CD4-positive, alpha-beta T cell treated with Interleukin-4 for 4 hours (primary cell): Measurements from ENCODE around the gene FRY.

Experiments used
- DNase-seq: peaks from one replicate; pipeline ENCODE4 v3.0.0-alpha.2; 2020

The FRY gene

DNA sequence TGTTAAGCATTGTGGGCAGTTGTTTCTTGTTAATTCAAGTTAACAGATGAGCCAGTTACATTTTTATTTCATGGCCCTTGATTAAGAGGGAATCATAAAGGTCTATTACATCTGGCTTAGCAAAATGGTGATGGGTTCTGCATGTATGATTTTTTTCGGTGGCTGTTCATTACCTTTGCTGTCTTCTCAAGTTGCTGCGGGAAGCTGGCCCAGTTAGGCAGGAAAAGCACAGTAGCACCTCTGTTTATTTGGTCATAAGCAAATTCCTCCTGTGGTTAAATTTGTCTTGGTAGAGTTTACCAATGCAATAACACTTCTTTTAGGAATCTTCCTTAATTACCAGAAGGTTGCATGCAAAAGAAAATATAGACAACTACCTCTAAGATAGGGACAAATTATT is 104.5 kb downstream of the FRY start:
- no peak for DNase-seq

DNA sequence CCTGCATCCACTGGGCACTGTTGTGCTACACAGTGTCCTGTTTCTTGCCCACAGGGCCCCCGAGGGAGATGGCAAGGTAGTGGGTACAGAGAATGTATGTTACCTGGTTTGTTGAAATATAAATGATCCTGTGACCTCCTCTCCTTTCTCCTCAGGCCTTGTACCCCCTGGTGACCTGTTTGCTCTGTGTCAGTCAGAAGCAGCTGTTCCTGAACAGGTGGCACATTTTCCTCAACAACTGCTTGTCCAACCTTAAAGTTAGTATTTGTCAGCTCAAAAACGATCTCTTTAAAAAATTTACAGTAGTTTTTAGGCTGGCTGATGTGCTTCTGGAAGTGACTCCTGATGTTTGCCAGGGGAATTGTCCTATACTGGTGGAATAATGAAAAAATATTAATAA is 105.1 kb downstream of the FRY start:
- DNase-seq, result no peak

DNA sequence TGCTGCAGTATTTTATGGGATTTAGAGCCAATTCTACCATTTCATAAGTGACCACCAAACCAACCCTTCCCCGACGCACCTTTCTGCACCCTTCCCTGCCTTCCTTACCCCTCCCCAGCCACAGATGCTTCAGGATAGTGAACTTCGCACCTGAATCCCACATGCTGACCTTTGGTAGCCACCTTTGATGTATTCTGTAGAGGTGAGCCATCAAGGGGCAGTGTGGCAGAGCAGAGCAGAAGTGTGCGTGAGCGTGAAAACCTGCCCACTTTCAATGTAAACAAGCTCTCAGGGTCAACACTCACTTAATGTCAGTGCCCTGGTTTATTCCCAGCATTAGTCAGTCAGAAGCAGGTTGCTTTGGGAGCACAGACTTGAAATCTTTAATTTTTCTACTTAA is 107.7 kb downstream of the FRY start:
- no peak for DNase-seq

DNA sequence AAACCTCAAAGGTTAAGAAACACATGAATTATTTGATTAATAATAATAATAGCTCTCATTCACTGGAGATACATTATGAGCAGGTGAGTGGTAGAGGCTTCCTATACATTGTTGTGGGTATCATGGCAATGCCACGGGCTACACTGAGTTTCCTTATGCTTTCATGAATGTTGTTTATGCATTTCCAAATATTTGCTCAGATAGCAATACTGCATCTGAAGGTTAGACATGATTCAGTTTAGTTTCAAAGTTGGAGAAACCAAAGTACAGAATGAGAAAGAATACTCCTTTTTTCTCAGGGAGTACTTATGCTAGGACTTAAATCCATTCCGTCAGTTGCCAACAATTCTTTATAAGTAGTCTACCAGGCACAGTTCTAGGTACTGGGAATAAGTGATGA is 108.5 kb downstream of the FRY start:
- DNase-seq, result no peak

DNA sequence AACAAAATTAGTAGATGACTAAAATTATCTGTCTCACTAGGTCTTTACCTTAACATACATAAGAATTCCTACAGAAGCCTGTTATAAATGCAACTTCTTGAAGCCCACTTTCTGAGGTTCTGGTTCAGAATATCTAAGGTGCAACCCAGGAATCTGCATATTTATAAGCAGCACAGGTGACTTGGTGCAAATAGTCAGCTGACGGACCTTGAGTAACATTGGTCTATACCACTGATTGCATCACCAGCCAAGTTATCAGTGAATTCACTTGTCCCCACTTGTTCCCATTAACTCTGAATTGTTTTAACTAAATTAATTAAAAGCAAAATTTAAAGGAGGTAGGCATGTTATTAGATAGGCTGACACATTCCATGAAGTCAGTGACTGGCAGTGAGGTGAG is 109.9 kb downstream of the FRY start:
- DNase-seq, result no peak

DNA sequence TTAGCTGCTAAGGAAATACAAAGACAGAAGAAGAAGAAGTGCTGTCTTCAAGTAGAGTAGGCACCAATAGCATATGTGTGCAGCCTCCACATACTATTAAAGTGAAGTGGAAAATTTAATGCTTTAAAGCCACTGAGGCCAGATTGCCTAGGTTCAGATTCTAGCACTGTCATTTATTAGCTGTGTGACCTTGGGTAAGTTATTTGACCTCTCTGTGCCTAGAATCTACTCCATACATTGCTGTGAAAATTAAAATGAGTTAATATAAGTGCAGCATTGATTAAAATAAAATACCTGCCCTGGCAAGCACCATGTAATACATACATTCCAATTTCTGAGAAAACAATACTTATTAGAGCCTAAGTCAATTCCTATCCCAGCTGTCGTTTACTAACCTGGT is 110.5 kb downstream of the FRY start:
- no peak for DNase-seq

DNA sequence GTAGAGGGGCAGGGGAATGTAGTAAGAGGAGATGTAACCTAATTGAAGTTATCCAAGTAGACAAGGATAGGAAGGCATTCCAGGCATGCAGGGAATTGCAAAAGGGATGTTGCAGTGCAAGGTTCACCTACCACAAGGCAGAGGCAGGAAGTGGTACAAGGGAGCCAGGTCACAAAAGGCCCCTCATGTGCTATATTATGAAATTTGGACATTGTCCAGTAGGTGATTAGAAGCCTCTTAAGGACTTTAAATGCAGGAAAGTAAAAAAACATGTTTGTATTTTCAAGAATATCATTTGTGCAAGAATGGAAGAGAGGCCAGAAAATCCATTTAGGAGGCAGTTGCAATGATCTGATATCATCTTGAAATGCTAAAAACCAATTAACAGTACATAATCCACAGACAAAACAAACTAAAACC is 111.4 kb downstream of the FRY start:
- DNase-seq, result no peak

DNA sequence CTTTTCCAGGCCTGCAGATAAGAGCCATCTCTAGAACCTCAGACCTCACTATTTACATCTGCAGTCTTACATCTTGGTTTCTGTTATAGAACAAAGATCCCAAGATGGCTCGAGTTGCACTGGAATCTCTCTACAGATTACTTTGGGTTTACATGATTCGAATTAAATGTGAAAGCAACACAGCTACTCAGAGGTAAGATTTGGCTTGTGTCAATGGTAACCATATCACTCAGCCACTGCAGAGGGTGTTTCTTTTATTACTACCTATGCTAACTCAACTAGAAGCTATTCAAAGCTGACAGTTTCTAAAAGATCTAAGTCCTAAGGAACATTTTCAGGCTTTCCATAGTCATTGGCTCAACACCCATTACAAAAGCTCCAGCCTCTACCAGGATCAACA is 115.6 kb downstream of the FRY start:
- no peak for DNase-seq

DNA sequence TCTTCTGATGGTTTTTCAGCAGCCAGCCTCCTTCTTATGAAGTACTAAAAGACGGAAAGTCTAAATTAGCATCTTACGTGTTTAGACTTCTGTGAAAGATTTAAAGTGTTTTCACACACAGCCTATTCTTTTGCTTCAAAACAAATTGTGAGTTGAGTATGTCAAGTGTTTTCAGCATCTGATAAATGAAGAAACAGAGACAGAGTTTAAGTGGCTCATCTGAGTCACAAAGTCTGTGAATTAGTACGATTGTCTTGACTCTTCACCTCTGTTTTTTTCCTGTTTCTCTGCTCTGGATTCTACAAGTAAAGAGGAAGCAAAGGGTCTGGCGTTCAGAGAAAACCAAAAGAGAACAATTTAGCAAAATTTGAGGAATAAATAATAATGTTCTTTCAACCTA is 116.4 kb downstream of the FRY start:
- no peak for DNase-seq

DNA sequence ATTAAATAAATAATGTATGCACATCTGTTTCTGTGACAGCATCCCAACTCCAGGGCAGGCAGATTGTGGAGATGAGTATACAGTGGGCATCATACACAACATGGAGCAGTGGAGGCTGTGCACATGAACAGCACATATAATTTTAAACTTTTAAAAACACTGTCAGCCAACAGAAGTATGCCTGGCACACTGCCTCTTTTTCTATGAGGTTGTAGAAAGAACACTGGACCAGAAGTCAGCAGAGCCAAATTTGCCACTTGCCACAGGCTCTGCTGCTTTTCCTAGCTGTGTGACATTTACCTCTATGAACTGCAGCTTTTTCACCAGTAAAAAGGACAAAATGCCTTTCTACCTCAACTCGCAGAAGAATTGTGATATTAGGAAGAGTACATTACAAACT is 118.7 kb downstream of the FRY start:
- DNase-seq, result no peak

DNA sequence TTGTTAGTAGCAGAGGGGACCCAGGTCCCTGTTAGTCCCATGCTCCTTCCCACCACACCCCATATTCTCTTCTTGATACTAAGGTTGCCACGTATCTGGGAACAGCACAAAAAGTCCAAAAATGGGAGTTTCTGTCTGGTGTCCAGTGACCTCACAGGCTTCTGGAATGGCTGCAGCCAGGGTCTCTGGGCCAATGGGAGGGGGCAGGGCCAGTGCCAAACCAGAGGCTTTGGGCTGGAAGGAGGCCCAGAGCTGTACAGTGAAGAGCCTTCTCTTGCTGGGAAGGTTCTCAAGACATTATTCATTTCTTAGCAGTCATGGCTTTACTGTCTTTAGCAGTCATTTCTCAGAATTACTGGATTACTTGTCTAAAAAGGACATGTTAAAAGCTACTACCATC is 119.2 kb downstream of the FRY start:
- DNase-seq, result no peak

DNA sequence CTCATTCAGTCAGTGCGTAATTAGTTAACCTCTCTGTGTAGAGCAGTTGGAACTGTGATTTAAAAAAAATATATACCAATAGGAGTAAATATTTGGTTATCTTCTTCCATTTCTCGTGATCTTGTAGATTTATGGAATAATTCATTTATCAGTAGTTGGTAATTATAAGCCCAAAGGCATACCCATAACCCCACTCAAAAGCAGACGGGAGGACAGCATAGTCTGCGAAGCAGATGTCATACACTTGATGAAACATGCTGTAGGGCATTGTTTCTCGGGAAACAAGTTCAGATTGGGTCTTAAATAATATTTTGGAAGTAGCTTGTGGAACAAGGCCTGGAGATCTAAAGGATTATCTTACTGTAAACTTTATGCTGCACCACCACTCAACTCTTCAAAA is 119.7 kb downstream of the FRY start:
- DNase-seq, result no peak

DNA sequence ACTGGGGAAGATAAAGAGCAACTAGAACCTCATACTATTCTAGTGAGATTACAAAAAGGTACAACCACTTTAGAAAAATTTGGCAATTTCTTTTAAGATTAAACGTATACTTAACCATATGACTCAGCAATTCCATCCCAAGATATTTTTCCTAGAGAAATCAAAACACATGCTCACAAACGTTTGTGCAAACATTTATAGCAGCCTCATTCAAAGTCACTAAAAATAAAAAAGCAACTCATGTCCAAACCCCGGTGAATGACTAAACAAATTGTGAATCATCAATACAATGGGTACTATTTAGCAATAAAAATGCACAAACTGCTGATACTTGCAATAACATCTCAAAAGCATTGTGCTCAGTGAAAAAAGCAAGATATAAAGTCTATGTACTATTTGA is 121.5 kb downstream of the FRY start:
- no peak for DNase-seq

DNA sequence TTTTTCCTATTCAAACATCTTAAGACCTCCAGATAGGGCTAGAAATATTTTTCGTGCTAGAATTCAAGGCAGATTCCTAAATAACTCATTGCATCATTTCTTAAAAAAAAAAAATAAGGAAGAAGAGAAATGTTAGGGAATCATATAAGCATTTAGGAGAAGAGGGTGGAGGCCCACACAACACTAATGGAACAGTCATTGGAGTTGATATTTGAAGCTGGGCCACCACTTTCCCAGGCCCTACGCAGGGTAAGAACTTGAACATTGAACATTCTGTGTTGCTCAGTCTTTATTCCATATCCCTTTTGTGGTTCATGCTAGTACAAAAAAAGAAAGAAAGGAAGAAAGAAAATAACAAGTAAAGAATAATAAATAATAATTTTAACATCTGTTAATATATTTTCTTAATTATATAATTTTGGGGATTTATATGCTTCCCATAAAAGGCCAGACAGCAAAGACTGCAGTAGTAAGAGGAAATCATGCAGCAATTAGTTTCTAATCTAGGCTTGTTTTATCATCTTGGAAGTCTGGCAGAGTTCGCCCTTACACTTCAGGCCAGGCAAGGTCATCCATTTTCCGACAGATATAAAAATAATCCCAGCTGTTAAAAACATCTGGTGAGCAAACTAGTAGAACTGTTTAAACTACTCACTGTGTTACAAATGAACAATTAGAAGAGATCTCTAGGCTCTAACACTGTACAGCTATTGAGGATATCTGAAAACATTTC is 127.7 kb downstream of the FRY start:
- no peak for DNase-seq

DNA sequence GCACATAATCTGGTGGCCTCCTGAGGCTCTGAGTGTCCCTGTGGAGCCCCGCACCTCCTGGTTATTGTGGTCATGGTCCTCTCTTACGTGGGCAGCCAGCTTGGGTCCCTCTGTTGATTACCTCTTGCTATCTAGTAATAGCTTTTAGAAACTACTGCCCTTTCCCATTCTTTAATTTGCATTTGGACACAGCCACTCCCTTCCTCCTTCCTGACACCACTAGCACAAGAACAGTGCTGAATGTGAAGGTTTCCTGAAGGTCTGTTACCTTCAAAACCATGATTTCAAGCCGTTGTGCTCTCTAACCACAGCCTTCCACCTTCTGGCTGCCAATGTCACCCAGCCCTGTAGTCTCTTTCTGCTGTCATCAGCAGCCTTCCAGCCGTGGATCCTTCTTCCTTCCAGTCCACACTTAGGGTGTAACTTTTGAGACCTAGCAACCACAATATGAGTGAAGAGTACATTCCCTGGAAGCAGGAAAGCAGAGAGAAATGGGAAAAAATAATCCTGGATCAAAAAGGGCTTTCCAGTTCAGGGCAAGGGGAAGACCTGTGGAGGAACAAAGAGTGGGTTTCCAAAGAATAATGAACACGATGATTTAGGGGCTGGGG is 130.9 kb downstream of the FRY start:
- DNase-seq, result no peak

DNA sequence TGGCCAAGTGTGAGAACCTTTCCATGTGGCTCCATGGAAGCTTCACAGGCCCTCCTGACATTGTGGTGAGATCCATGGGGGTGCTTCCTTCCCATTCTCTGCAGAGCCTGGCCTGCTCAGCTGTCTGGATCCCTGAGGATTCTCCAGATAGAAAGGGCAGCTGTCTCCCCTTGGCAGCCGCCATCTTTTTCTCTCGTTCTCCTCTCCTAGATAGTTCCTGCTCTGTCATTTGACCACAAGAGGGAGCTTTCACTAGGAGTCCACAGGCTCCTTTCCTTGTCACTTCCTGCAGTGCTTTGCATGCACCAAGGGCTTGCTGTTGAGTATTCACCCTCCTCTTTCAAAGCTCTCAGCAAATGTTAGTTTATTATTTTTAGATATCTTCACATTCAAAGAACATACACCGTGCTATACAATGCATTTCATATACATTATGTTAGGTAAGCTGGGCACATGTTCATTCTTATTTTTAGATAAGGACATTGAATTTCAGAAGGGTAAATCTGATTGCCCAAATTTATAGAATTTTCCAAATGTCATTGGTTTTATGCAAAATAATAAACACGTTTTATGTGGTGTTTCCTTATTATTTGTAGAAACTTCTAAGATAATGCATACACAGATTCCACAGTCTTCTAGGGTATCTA is 133.2 kb downstream of the FRY start:
- DNase-seq, result peak; percentile 17

DNA sequence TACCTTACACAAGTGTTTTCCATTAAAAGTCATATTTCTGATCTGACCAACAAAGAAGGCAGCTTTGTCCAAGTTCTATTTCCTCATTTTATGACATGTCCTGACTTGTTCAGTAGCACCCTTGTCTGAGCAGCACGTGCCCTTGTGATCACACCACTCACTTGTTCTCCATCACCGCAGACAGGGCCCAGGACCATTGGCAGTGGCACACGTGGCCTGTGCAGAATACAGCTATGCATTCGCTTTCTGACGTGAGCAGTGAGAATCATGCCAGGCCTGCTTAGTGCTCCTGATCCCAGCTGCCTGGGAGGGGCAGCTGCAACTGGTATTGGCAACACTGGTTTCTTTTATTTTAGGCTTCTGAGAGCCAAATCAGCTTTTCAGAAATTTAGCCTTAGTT is 134.2 kb downstream of the FRY start:
- no peak for DNase-seq

DNA sequence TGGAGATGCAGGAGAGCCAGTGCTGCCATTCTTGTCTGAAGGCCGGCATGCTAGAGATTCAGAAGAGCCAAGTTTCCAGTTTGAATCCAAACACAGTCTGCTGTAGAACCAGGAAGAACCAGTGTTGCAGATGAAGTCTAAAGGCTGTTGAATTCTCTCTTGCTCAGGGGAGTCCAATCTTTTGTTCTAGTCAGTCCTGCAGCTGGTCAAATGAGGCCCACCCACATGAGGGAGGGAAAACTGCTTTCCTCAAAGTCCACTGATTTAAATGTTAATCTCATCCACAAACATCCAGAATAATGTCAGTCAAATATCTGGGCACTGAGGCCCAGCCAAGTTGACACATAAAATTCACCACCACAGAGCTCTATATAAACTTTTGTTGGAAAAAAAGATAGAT is 136.6 kb downstream of the FRY start:
- DNase-seq, result no peak

DNA sequence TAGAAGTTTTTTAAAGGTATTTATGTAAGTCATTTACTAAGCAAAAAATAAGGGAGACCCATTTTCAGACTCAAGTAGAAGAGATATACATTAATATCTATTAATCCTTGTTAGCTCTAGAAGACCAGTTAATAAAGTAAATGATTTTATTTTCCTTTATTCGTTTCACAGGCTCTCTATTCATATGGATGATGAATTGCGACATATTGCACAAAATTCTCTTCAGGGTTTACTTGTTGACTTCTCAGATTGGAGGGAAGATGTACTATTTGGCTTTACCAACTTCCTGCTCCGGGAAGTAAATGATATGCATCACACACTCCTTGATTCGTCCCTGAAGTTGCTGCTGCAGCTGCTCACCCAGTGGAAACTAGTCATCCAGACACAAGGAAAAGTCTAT is 139.3 kb downstream of the FRY start:
- no peak for DNase-seq

DNA sequence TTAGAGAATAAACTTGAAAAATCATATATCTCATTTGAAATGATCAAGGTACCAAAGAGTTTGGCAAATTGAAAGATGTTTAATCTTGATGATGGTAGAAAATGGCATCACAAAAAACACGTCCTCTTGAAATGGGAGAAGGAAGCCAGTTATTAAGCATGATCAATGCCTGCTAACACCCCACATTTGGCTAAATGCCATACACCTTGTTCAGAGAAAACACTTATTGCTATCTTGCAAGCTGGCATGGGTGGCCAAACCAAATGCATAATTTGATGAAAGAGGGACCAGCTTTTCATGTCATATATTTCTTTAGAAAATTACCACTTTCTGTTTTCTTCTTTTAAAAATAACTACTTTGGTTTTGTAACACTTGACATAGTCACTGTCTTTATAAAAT is 142.3 kb downstream of the FRY start:
- DNase-seq, result no peak

DNA sequence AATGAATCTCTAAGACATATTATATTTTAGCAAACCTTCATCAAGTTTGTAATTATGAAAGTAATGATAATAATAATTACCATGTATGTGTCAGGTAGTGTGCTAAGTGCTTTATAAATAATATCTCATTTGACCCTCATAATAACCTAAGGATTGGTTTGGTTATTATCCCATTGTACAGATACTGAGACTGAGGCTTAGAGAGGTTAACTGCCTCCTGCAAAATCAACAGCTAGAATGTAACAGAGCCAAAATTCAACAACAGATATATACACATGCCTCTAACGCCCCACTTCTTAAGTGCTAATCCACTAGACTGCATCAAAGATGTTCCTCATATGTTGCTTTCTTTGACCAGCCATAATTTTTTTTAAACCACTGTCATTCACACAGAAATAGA is 142.8 kb downstream of the FRY start:
- no peak for DNase-seq

DNA sequence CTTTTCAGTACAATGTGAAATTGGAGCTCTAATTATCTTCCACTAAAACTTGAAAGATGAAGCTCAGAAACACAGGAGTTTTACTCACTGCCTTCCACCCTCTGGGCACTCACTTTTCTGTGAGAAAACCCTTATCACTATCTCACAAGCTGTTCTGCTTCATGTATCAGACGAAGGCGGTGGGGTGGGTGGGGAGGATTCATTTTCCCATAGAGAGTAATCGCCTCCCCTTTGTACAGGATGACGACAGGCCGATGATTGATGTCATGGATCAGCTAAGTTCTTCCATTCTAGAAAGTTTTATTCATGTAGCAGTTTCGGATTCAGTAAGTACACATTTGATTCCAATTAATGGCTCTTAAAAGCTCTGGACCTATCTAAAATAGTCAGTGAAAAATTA is 143.7 kb downstream of the FRY start:
- no peak for DNase-seq

DNA sequence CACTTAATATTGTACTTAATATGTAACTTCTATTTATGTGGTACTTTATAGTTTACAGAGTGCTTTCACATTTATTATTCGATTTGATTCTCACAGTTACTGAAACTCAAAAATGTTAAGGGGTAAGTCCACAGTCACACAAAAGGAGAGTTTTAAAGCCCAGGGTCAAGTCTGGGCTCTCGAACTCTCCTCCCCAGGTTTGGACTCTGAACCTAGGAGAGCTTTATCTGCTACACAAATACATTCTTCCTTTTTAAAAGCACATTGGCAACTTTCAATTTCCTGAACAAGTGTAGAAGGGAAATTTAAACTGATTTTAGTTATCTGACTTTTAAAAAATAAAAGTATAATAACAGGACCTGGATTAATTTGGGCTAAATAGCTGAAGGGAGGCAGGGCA is 144.4 kb downstream of the FRY start:
- no peak for DNase-seq

DNA sequence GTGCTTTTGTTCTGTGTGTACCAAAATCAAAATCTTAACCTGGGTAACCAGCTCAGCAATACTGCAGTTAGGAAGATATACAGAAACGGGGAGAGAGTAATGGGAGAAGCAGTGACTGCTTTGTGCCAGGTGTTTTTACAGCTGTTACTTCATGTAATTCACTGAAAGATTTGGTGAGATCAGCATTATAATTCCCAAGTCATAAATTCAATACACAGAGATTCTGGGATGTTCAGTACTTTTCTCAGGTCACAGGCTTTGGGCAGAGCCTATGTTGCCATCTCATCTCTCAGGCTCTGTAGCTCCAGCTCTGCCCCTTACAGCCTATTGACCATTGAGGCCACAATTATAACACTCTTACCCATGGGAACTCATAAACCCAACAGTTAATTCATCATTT is 145.1 kb downstream of the FRY start:
- no peak for DNase-seq

DNA sequence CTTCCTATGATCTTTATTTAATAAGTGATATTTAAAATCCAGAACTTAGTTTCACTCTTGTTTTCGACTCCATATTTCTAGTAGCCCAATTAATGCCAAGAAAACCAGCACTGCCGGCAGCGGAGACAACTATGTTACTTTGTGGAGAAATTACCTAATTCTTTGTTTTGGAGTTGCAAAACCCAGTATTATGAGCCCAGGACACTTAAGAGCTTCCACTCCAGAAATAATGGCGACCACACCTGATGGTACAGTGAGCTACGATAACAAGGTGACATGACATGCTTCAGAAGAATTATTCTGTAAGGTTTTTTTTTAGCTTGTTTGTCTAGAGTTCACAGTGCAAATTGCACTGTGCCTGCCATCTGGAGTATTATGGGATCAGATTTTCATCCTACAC is 147.2 kb downstream of the FRY start:
- DNase-seq, result no peak
